HG02571 (cell line): ENCODE measurements around the gene SCGB2A2.

Experiments
- ATAC-seq: cut with Tn5 transposase; IDR thresholded peaks from one replicate; pipeline ENCODE4 v1.9.1; 2021; ENCODE audit warnings: mild to moderate bottlenecking, moderate library complexity; ENCODE audit not compliant: unreplicated experiment

Gene SCGB2A2

GRCh38 chr11:62269654-62270278, at the start of gene SCGB2A2:
SCGB2A2 (plus strand) TSS chr11:62270158; CDS start chr11:62270217, 59 bp downstream.
- ATAC-seq: no peak

DNA sequence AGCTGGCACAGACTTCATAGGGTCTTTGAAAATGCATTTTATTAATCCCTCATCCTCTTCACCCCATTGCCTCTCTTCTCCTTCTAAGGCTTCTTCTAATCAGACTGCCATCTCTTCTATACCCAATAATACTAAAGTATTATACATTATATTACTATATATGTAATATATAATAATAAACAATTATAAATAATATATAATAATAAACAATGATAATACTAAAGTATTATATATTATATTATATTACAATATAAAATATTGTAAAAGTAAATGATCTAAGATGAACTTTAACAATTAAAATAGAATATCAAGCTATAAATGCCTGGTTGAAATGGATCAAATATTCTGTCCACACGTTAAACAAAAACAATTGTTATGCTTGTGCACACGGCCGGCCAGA, 48.5 kb upstream of the SCGB2A2 start:
- no peak for ATAC-seq

DNA sequence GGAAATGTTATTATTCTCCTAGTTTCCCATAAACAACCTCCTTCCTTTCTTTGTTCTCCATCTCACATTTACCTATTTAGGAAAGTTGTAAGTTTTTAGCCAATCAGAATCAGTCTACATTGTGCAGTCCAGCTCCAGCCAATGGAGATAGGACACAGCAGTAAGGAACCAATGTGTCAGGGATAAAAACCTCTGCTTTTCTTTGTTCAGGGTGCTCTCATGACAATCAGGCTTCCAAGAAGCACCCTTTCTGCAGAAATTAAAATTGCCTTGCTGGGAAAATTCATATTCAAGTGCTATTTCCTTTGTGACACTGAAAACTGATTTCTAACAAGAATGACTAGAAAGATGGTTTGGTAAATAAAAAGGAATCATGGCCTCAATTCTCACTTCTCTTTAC, 46.9 kb upstream of the SCGB2A2 start:
- ATAC-seq: no peak

DNA sequence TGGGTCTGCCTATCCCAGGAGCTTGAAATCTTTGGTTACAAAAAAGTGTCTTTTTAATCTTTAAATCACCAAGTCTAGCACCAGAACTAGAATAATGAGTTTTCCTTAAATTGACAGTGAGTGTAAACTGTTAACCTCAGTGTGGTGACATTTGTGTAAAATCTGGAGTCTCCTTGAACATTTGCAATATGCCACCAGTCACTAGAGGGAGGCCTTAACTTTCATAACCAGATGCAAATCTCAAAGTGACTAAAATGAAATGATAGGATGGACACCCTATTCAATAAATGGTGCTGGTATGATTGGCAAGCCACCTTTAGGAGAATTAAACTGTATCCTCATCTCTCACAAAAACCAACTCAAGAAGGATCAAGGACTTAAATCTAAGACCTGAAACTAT, 36.2 kb upstream of the SCGB2A2 start:
- ATAC-seq: no peak

- ATAC-seq: no peak
Observed at GRCh38 chr11:62236187-62236586, 33.8 kb upstream of the SCGB2A2 start.

GRCh38 chr11:62237499-62237898, 32.5 kb upstream of the SCGB2A2 start:
- no peak for ATAC-seq

- ATAC-seq: no peak
Observed at GRCh38 chr11:62238151-62238550, 31.8 kb upstream of the SCGB2A2 start.

DNA sequence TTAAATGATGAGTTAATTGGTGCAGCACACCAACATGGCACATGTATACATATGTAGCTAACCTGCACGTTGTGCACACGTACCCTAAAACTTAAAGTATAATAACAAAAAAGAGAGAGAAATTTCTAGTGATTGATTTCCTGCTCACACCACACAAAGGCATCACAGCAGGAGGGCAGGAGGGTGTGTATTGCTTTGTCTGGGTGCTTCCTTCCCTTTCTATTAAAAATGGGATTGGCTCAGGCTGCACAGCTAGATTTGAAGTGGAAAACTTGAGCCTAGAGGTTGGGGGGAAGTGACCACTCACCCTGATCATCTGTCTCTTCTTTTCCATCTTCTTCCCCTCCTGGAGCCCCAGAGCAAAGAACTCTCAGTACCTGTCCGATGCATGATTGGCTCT, 28.9 kb upstream of the SCGB2A2 start:
- no peak for ATAC-seq

DNA sequence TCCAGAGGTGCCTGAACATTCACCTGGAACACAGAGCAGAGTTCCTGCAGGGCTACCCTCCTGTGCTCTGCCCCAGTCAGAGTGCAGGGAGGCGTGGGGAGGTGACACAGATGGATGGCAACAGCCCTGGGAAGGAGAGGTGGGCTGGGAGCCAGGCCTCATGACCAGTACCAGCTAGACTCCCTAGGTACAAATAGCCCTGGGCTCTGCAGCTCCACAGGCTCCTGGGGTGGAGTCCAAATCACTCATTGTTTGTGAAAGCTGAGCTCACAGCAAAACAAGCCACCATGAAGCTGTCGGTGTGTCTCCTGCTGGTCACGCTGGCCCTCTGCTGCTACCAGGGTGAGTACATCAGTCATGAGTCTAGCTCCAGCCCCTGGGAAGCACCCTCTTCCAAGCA, 27.9 kb upstream of the SCGB2A2 start, which contains the start of gene SCGB1D2:
SCGB1D2 (plus strand) TSS at position 219 of the 400 bp plus-strand sequence; CDS start at position 288, 69 bp downstream.
- ATAC-seq: no peak

DNA sequence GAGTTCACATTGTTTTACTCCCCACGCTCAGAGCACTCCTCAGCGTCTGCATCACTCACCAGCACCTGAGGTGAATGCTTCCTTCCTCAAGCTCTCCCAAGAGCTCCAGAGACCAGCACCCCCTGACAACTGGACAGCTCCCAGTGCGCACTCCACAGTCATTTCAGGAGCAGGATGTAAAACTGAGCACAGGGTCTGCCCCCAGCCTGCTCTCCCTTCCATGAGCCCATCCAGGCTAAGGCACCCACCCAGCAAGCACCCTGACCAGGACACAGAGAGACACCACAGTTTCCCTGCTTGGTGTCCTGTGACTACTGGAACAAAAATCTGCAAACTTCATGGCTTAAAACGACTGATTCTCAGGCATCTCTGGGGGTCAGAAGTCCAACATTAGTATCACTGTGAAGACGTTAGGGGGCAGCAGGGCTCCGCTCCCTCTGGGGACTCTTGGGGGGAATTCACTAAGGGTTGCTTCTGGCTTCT, 24.6 kb upstream of the SCGB2A2 start:
- no peak for ATAC-seq

- no peak for ATAC-seq
Observed at GRCh38 chr11:62251698-62252097, 18.3 kb upstream of the SCGB2A2 start.

DNA sequence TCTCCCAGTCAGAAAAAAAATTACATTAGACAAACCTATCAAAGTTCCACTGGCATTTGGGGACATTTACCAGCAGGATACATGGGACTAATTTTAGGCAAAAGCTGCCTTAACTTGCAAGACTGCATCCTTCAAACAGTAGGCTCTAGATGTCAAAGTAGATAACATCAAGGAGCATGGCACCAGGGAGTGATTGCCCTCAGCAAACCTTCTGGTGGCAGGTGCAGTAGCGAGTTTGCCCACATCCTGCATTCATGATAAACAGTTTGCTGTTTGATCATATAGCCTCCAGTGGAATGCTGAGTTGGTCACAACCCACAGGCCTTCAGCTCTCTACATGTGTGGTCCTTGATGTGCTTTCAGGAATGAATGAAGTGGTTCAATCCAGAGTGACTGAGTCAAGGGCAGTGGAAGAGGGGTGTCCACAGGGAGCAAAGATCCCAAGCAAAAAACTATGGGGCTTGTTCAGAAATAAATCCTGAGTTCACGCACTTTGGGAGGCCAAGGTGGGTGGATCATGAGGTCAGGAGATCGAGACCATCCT, 15.9 kb upstream of the SCGB2A2 start:
- no peak for ATAC-seq

- ATAC-seq: no peak
Observed at GRCh38 chr11:62256281-62256680, 13.7 kb upstream of the SCGB2A2 start.

GRCh38 chr11:62260261-62260953, 9.6 kb upstream of the SCGB2A2 start:
- ATAC-seq: no peak

DNA sequence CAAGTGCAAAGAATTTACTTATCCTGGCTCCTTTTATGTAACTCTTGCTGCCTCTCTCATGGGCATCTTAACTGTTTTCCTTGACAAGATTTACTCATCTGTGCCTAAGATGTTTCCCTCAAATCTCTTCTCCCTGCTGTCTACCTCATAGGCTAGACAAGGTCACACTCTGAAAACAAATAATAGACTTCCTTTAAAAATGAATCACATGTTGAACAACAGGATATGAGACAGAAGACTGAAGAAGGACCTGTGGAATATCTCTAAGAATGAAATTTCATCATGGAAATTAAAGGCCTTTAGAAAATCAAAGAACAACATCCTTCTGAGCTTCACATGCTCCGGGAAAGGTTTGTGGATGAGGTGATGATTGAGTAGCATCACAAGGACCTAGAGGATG, 6.0 kb upstream of the SCGB2A2 start:
- ATAC-seq: no peak

- no peak for ATAC-seq
Observed at GRCh38 chr11:62266558-62266957, 3.4 kb upstream of the SCGB2A2 start.

GRCh38 chr11:62267050-62267449, 2.9 kb upstream of the SCGB2A2 start:
- ATAC-seq: no peak

DNA sequence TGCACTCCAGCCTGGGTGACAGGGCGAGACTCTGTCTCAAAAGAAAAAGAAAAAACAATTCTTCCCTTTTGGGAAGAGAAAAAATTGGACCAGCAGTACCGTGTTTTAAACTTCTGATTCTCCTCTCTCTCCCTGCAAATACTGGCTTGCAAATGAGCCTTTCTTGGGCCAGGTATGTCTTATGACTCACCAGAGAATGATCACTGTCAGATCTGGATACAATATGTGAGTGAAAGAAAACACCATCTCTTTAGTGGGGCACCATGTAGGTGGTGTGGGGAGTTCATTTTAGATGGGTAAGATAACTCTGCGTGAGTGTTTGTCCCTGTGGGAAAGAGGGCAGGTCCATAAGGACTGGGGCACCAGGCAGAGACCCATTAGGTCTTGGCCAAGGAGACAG, 2.4 kb upstream of the SCGB2A2 start:
- no peak for ATAC-seq

GRCh38 chr11:62273284-62273683, 3.3 kb downstream of the SCGB2A2 start:
- no peak for ATAC-seq

DNA sequence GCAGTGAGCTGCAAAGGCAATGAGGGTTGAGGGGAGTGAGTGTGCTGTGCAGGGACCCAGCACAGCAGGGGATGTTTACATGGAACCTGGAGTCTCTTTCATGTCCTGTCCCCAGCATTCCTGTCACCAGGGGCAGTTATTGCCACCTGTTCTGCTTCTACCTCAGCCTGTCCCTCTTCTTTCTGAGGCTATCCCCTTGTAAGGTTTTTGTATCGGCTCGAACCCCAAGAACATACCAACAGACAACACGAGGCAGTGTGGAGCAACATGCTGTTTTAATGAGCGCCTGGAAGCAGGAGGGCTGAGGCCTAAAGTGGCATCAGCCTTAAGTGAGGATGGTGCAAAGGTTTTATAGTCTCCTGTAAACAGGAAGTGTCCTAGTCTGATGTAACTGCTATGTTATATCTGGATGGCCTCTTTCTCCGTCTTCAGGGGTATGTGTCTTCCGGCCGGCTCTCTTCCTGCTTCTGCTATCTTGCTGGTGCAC, 3.9 kb downstream of the SCGB2A2 start:
- ATAC-seq: no peak

DNA sequence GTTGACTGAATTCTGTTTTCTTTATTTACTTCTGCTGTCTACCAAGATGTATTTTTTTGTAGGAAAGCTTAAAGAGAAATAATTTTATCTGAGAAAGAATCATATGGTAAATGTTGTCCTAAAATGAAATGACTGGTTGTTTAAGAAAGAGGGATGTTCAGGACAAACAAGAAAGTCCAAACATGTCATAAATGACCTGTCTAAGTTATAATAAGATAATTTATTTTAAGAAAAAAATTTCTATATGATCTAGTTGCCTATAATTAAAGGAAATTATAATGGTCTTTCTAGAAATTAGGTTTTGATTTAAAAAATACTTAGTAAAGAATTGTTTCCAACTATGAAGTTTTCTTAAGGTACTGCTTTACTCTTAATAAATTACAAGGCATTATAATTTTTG, 10.5 kb downstream of the SCGB2A2 start:
- ATAC-seq: no peak

- no peak for ATAC-seq
Observed at GRCh38 chr11:62295504-62295903, 25.5 kb downstream of the SCGB2A2 start.
